NCI-H1930 (cell line): ENCODE data around the gene EPHB4.
"Not testable (repeated sequence)": the region's sequence is repeated elsewhere in the genome, so short reads cannot be mapped to it uniquely, and the experiment has no call there.

Source experiments
- DNase-seq, 2 experiments: peaks; one replicate each; lab custom pipeline; 2025; lab: John Stamatoyannopoulos, UW

The EPHB4 gene

DNA sequence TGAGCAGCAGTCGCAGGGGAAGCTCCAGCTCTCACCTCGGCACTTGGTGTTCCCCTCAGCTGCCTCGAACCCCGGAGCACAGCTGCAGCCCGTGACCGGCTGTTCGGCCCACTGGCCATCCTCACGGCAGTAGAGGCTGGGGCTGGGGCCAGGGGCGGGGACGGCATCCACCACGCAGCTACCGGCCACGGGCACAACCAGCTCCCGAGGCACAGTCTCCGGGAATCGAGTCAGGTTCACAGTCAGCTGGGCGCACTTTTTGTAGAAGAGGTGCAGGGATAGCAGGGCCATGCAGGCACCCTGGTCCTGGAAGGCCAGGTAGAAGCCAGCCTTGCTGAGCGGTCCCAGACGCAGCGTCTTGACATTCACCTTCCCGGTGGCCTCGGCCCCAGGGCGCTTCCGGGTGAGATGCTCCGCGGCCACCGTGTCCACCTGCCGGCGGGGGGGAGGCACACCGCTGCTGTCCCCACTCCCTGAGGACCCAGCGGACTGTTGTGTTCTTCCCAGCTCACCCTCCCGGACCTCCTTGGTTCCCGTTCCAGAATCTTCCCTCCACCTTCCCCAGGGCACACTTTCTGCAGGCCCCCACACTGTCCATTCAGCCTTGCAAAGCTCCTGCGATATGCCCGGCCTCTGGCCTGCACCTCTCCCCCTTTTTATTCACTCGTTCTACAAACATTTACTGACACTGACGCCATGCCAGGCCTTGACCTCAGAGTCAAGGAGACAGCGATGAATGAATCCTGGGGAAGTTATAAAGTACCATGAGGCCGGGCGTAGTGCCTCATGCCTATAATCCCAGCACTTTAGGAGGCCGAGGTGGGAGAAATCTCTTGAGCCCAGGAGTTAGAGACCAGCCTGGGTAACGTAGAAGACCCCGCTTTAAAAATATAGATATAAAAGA is 4.8 kb downstream of the EPHB4 start:
- DNase-seq: no peak

DNA sequence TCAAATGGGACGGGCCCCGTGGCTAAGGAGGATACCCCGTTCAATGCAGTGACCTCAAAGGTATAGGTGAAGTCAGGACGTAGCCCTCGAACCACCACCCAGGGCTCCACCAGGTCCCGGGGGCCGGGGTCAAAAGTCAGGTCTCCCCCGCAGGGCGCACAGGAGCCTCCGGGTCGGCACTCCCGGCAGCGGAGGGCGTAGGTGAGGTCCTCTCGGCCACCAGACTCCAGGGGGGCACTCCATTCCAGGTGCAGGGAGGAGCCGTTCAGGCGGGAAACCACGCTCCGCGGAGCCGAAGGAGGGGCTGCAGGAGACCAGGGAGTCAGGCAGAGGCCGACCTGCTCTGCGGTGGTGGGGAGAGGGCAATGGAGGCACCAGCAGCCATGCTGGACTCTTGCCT is 7.7 kb downstream of the EPHB4 start:
- DNase-seq: no peak

DNA sequence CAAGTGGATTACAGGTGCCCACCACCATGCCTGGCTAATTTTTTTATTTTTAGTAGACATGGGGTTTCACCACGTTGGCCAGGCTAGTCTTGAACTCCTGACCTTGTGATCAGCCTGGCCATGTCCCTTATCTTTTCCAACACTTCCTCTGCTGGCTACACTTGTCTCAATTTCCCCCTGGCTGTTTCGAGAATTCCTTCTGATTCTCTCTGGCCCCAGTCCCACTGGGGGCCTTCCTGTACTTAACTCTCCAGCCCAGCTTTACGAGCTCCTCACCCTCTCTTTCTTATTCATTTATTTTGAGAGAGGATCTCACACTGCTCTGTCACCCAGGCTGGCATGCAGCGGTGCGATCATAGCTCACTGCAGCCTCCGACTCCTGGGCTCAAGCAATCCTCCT is 8.5 kb downstream of the EPHB4 start:
- no peak for DNase-seq

DNA sequence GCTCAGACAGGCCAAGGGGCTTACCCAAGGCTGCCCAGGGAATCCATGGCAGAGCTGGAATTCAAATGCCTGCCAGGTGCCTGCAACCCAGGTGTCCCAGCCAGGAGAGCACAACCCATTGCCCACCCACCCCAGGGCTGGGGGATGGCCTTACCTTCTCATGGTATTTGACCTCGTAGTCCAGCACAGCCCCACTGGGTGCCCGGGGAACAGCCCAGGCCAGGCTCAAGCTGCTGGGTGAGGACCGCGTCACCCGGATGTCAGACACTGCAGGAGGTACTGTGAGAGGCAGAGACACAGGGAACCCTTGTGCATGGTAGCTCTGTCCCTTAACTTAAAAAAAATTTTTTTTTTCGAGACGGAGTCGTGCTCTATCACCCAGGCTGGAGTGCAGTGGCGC is 9.0 kb downstream of the EPHB4 start:
- DNase-seq: no peak

DNA sequence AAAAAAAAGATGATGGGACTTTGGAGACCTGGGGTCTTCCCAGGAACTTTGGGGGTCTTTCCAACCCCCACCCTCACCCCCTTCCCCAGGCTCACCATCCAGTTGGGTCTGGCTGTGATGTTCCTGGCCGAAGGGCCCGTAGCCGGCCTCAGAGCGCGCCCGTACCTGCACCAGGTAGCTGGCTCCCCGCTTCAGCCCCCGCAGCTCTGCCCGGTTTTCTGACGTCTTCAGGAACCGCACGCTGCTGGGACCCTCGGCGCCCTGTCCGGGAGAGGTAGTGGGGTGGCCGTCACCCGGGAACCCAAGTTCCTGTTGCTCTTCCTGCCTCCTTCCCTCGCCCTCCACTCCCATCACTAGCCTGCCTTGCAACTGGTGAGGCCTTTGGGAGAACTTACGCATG is 10.2 kb downstream of the EPHB4 start:
- no peak for DNase-seq

DNA sequence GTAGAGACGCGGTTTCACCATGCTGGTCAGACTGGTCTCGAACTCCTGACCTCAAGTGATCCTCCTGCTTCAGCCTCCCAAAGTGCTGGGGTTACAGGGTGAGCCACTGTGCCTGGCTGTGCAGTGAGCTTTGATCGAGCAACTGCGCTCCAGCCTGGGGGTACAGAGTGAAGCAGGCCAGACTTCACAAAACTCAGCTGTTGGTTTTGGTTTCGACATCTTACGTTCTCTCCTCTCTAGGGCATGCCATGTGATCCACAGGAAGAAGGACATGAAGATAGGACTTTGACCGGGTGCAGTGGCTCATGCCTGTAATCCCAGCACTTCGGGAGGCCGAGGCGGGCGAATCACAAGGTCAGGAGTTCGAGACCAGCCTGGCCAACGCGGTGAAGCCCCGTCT is 10.8 kb downstream of the EPHB4 start:
- DNase-seq: not testable (repeated sequence)

DNA sequence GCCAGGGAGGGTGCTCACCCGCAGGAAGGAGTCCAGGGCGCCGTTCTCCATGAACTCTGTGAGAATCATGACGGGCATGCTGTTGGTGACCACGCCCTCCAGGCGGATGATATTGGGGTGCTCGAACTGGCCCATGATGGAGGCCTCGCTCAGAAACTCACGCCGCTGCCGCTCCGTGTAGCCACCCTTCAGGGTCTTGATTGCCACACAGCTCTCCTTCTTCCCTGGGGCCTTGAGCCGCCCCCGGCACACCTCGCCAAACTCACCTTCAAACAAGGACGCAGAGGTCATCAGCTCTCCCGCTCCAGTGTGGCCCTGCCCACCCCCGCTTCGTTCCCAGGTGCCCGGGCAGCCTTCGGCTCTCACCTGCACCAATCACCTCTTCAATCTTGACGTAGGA is 14.6 kb downstream of the EPHB4 start:
- no peak for DNase-seq

DNA sequence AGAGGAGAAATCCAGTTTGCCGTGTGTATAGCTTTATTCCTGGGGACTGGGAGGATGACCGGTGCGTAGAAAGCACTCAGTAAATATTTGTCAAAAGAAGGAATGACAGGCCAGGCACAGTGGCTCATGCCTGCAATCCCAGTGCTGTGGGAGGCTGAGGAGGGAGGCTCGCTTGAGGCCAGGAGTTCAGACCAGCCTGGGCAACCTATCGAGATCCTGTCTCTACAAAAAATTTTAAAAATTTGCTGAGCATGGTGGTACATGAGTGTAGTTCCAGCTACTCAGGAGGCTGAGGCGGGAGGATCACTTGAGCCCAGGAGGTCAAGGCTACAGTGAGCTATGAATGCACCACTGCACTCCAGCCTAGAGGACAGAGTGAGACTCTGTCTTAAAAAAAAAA is 15.8 kb downstream of the EPHB4 start:
- no peak for DNase-seq

DNA sequence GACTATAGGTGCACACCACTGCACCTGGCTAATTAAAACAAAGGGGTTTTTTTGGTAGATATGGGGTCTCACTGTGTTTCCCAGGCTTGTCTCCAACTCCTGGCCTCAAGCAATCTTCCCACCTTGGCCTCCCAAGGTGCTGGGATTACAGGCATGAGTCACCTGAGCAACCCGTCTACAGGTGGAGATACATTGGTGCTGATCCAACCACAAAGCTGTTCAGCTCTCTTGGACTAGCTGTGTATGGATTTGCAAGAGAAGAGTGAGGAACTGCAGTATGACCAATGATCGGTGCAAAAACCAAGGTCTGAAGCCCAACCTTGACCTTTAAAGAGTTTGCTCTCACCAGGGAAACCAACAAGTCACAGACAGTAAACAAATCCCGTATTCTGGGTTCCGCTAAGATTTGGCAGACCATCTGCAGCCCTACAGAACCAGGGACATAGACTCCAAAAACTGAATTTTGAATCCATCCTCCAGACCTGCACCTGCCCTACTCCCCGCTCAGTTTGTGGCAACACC is 18.9 kb downstream of the EPHB4 start:
- no peak for DNase-seq

DNA sequence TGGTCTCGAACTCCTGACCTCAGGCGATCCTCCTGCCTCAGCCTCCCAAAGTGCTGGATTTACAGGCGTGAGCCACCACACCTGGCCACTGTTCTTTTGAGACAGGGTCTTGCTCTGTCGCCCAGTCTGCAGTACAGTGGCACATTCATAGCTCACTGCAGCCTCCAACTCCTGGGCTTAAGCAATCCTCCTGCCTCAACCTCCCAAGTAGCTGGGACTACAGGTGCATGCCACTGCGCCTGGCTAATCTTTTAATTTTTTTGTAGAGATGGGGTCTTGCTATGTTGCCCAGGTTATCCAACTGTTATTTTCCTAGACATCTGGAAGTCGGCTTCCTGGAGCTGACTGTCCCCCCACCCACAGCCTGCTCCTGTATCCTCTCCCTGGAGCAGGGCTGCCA is 20.4 kb downstream of the EPHB4 start:
- not testable (repeated sequence) for DNase-seq

DNA sequence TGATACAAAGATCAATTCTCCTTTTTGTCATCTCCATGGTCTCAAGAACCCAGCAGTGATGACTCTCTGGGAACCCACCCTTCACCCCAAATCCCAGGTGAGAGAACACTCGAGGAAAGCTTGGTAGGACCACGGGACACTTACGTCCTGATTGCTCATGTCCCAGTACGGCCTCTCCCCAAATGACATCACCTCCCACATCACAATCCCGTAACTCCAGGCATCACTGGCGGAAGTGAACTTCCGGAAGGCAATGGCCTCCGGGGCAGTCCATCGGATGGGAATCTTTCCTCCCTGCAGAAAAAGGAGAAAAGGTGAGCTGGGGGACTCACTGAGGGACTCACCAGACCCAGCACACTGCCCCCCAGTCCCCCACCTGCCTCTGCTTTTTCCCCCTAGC is 21.0 kb downstream of the EPHB4 start:
- DNase-seq: no peak

DNA sequence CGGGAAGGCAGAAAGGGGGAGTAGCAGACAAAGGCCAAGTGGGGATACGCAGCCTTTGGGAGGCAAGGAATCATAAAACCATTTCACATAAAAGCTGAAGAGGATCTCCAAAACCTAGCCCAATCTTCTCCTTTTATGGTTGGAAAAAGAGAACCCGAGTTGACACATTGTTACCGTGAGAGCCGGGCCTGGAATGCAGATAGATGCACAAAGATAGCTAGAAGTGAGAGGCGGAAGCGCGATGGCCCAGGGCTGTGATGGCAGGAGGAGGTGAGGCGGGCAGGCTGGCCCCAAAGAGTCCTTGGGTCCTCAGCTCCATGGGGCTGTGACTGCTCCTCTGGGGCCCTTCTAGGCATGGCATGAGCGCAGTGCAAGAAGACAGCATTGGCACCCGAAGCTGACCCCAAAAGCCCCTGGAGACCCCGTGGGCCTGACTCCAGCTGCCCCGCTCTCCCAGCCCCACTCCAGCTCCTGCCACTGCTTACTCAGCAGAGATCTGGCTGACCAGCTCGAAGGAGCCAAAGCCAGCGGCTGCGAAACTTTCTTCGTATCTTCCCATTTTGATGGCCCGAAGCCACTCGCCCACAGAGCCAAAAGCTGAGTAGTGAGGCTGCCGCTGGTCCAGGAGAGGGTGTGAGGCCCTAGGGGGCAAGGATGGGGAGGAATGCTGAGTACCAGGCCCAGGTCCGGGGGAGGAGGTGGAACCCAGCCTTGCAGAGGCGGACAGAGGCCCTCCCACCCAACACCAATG is 22.5 kb downstream of the EPHB4 start:
- DNase-seq: no peak

DNA sequence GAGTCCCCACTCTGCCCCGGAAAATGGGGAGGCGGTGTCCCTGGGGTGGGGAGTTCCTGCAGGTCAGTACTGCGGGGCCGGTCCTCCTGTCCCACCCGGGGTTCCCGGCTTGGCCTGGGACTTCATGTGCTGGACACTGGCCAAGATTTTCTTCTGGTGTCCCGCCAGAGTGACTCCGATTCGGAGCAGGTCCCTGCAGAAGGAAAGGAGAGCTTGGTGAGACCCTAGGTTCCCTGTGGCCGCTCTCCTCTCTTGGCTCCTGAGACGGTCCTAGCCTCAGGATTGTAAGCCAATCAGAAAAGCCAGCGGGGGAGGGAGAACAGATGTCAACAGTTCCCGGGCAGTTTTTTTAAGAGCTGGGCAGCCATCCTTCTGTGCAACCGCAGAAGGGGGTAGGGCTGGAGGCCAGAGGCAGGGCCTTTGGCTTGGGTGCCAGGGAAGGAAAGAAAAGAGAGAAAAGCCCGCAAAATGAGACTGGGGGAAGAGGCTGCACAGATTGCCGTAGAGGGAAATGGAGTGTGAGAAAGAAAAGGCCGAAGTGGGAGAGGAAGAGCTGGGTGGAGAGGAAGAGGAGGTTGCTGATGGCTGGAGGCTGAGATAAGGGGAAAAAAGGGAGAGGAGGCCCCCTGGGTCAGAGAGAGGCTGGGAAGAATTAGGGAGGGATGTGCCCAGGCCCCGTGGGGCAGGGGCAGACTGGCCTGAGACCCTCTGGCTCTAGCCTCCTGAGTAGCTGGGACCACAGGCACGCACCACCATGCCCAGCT is 23.7 kb downstream of the EPHB4 start:
- DNase-seq: peak; percentile 26 to 48

DNA sequence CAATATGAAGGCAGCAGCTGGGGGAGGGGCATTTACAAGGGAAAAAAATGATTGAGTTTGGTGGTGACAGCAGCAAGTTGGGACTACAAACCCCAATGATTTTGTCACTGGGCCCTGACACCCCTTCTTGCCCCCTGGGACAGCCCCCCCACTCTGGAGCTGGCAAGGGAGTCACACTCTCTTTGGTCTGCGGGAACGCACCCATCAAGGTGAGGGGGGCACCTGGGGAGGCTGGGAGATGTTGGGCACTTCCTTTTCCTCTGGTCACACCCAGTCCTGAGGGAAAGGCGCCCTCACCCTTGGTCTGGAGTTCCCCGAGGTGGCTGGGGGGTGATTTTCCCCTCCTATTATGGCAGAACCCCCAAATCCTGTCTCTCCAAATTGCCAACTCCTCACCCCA is 24.4 kb downstream of the EPHB4 start:
- no peak for DNase-seq

DNA sequence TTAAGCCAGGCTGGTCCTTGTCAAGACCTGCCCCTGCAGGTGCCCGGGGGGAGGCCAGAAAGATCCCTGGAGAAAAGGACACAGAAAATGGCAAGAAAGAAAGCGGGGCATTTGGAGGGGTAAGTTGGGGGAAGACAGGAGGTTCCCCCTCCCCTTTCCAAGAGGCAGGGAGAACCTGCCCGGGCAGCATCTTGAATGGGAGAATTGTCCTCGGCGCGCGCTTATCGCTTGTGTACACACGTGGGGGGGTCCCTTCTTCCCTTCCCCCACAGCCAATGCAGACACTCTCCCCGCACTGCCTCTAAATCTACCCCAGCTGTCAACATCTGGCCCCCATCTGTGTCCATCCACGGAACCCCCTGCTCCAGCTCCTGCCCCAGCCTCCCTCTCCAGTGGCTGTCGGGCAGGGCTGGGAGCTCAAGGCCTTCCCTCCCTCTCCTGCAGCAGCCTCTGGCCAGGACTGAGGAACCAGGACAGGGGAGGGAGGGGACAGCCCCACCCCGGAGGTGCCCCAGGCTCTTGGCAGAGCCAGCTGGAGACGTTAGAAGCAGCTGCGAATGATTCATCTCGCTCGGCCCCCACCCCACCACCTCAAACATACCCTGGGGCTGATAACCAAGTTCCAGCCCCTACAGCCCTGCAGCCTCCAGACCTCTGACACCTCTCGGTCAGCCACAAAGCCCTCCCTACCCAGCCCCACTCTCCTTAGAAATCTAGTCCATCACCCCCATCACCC is 25.3 kb downstream of the EPHB4 start:
- no peak for DNase-seq

DNA sequence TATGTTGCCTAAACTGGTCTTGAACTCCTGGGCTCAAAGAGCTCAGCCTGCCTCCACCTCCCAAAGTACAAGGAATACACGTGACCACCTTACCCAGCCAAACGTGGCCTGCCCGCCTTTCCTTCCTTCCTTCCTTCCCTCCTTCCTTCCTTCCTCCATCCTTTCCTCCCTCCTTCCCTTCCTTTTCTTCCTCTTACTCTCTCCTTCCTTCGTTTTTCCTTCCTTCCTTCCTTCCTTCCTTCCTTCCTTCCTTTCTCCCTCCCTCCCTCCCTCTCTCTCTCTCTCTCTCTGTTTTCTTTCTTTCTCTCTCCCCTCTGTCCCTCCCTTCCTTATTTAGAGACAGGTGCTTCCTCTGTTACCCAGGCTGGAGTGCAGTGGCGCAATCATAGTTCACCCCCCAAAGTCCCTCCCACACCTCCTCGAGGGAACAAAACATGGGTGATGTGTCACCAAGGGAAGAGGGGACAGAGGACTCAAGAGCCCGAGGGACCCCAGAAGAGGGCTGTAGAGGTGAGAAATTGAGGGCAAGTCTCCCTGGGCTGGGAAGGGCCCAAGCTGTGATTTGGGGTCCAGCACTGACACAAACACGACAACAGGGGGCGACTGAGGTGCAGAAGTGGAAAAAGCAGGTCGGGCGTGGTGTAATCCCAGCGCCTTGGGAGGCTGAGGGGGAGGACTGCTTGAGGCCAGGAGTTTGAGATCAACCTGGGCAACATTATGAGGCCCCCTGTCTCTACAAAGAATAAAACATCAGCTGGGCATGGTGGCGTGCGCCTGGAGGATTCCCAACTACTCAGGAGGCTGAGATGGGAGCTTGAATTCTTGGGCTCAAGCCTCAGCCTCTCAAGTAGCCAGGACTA is 28.1 kb downstream of the EPHB4 start:
- DNase-seq: peak in 1 of 2 experiments; percentile 28

DNA sequence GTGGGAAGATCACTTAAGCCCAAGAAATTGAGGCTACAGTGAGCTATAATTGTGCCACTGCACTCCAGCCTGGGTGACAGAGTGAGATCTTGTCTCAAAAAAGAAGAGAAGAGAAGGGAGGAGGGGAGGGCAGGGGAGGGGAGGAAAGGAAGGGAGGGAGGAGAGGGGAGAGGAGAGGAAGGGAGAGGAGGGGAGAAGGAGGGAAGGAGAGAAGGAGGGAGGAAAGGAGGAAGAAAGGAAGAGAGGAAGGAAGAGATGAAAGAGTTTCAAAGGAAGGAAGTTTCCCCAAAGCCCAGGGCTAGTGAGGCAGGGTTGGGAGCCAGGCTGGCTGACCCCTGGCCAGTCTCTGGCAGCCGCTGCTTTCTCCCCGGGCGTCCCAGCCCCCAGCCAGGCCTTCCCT is 32.6 kb downstream of the EPHB4 start:
- no peak for DNase-seq

DNA sequence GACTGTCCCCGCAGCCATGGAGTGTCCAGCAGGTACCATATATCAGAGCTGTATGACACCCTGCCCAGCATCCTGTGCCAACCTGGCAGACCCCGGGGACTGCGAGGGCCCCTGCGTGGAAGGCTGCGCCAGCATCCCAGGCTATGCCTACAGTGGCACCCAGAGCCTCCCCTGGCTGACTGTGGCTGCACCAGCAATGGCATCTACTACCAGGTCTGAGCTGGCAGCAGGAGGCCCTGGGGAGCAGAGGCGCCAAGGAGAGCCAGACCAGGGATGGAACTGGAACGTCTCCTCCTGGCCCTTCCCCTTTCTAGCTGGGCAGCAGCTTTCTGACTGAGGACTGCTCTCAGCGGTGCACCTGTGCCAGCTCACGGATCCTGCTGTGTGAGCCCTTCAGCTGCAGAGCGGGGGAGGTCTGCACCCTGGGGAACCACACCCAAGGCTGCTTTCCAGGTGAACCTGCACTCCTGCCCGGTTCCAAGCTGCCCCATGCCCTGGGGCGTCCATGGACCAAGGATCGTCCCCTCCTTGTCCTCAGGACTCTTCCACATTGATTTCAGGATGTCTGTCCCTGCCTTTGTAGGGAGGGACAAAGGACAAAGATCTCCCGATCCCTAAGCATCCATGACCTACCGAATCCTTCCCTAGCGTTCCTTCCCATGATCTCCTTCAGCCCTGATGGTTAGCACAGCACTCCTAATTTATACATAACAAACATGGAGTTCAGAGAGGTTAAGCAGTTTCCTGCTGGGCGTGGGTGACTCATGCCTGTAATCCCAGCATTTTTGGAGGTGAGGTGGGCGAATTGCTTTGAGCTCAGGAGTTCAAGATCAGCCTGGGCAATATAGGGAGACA is 33.3 kb downstream of the EPHB4 start:
- no peak for DNase-seq

DNA sequence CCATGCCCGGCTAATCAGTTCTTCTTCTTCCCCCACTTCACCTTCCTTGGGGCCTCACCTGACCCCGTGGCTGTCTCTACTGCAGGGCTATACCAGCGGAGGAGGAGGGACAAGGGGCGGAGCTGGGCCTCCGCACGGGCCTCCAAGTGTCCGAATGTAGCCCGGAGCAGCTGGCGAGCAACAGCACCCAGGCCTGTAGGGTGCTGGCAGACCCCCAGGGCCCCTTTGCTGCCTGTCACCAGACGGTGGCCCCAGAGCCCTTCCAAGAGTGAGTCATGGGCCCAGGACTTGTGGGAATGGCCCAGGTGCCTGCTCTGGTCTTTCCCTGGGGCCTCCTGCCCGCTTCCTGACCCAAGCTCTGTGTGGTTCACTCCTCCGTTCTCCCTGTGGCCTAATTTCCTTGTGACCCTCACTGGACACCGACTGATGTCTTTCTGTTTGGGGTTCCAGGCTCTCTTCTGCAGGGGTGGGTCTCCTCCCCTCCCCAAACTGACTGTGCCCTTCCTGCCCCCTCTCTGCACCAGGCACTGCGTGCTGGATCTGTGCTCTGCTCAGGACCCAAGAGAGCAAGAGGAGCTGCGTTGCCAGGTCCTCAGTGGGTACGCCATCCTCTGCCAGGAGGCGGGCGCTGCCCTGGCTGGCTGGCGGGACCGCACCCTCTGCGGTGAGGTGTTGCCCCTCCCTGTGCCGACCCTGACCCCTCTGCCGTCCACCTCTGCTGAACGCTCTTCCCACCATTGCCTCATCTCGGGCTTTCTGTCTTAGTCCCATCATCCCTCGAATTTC is 35.2 kb downstream of the EPHB4 start:
- DNase-seq: no peak
